ENCODE measurements around the gene CRYGC. TPM values are rescaled to one million over a fixed set of nuclear protein-coding genes. Genes with fewer than 3 reads are reported as not detected.
"Not testable (repeated sequence)": the region's sequence is repeated elsewhere in the genome, so short reads cannot be mapped to it uniquely, and the experiment has no call there.

Gene CRYGC
- total and polyA plus RNA-seq, 3 donors from 2014 or later = 2.2 to 2.7 TPM; not detected in 1

GRCh38 chr2:208134928-208135586, 5.4 kb upstream of the CRYGC start:
- H3K27ac ChIP-seq = no peak overlapping the region
- intact Hi-C loops (cut with DNase I; ENCODE audit: low total_unique reads) = no loop called here
- 46 to 51% methylated on average over 7 to 8 of the region's 8 CpGs for WGBS, 2 donors
- no peaks in the 10 kb centered on the region for H3K4me1 ChIP-seq
- H3K36me3 ChIP-seq (ENCODE audit: low read depth, missing control alignments) = no peaks in the 10 kb centered on the region
- TF ChIP-seq CTCF (IDR thresholded peaks at IDR 0.05) (no peak), POLR2A (IDR thresholded peaks at IDR 0.05) (no peak)
- H3K9me3 ChIP-seq = no peaks in the 10 kb centered on the region
- DNase-seq = no peak
- no peaks in the 10 kb centered on the region for H3K27me3 ChIP-seq
- no peak overlapping the region for H3K4me3 ChIP-seq

GRCh38 chr2:208130712-208131110, 1.1 kb upstream of the CRYGC start:
- H3K27me3 ChIP-seq = no peaks in the 10 kb centered on the region
- intact Hi-C loops (cut with DNase I; ENCODE audit: low total_unique reads) = no loop called here
- WGBS, 2 donors = 69 to 79% methylated on average over 6 of the region's 6 CpGs

DNA sequence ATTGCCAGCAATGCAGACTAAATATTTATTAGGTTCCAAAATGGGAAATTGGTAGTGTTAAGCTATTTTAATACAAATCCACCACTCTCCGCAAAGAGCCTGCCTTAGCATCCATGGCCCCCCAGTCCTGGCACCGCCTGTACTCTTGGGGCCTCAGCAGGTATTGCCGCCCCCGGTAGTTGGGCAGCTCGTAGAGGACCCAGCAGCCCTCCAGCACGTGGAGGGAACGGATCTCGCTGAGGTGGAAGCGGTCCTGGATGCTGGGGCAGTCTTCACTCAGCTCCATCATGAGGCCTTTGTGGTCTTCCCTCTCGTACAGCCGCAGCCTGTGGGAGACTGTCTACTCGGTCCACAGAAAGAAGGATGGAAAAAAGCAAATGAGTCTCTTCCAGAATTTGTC, 1.5 kb downstream of the CRYGC start:
- intact Hi-C loops (cut with DNase I; ENCODE audit: low total_unique reads) = no loop called here
- H3K9me3 ChIP-seq = no peaks in the 10 kb centered on the region
- TF ChIP-seq POLR2A (IDR thresholded peaks at IDR 0.05) (no peak), CTCF (IDR thresholded peaks at IDR 0.05) (no peak)
- H3K27me3 ChIP-seq = no peaks in the 10 kb centered on the region
- no peak for DNase-seq
- no peaks in the 10 kb centered on the region for H3K36me3 ChIP-seq (ENCODE audit: low read depth, missing control alignments)
- H3K4me3 ChIP-seq = no peak overlapping the region
- H3K4me1 ChIP-seq = peaks cover 4% of the 10 kb centered on the region
- no peak overlapping the region for H3K27ac ChIP-seq
- WGBS, 2 donors = 93 to 95% methylated on average over 12 of the region's 12 CpGs

More at GRCh38 chr2:208130712-208131110, 1.1 kb upstream of the CRYGC start:
- Histone ChIP-seq H3K4me3 (no peak overlapping the region), H3K4me1 (no peaks in the 10 kb centered on the region), H3K27ac (no peak overlapping the region), H3K9me3 (no peaks in the 10 kb centered on the region), H3K36me3 (ENCODE audit: low read depth, missing control alignments) (no peaks in the 10 kb centered on the region)
- DNase-seq = no peak
- no peak for TF ChIP-seq CTCF (IDR thresholded peaks at IDR 0.05)
- TF ChIP-seq POLR2A (IDR thresholded peaks at IDR 0.05) = no peak

GRCh38 chr2:208127090-208127489, 2.5 kb downstream of the CRYGC start:
- no peaks in the 10 kb centered on the region for H3K9me3 ChIP-seq
- DNase-seq = no peak
- peaks cover 4% of the 10 kb centered on the region for H3K4me1 ChIP-seq
- no peak for TF ChIP-seq POLR2A (IDR thresholded peaks at IDR 0.05)
- TF ChIP-seq CTCF (IDR thresholded peaks at IDR 0.05) = no peak
- intact Hi-C loops (cut with DNase I; ENCODE audit: low total_unique reads) = no loop called here
- no peak overlapping the region for H3K27ac ChIP-seq
- WGBS, 2 donors = 88 to 96% methylated on average over 4 of the region's 4 CpGs
- H3K27me3 ChIP-seq = no peaks in the 10 kb centered on the region
- no peaks in the 10 kb centered on the region for H3K36me3 ChIP-seq (ENCODE audit: low read depth, missing control alignments)
- no peak overlapping the region for H3K4me3 ChIP-seq

DNA sequence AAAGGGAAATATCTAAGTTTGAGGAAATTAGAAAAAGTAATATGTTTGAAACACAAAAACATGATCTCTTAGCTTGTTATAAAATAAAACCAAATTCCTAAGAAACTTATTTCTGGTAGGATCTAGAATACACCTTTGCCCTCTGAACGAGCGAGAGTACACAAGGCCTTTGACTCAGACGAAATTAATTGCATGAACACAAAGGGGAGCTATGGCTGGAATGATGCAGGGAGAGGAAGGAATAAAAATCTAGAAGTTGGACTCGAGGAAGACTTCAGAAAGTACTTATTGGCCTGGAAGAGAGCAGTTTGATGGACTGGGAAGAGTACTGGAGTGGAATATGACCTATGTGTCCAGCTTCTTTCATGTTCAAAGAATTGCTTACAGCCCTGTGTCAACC, 4.4 kb downstream of the CRYGC start:
- Histone ChIP-seq H3K27ac (no peak overlapping the region), H3K4me1 (peaks cover 4% of the 10 kb centered on the region), H3K9me3 (no peaks in the 10 kb centered on the region), H3K36me3 (ENCODE audit: low read depth, missing control alignments) (no peaks in the 10 kb centered on the region), H3K27me3 (no peaks in the 10 kb centered on the region), H3K4me3 (no peak overlapping the region)
- 82 to 84% methylated on average over 4 of the region's 4 CpGs for WGBS, 2 donors
- DNase-seq = no peak
- TF ChIP-seq POLR2A (IDR thresholded peaks at IDR 0.05) = no peak
- TF ChIP-seq CTCF (IDR thresholded peaks at IDR 0.05) = no peak
- intact Hi-C loops (cut with DNase I; ENCODE audit: low total_unique reads) = no loop called here

GRCh38 chr2:208124013-208124715, 5.5 kb downstream of the CRYGC start, which contains the start of gene CRYGD:
CRYGD (minus strand) TSS chr2:208124524; CDS start chr2:208124473, 51 bp downstream.
- H3K36me3 ChIP-seq (ENCODE audit: low read depth, missing control alignments); H3K27ac ChIP-seq; intact Hi-C loops (cut with DNase I; ENCODE audit: low total_unique reads); H3K27me3 ChIP-seq; H3K9me3 ChIP-seq; H3K4me1 ChIP-seq; DNase-seq: not testable (repeated sequence)
- 8 to 11% methylated on average over 22 to 46 of the region's 46 CpGs for WGBS, 2 donors
- peak within 1 kb of the TSS; percentile 33 to 49 for H3K4me3 ChIP-seq

Data from testis (tissue), 3 donors.